HUDEP-2 (cell line): Measurements from ENCODE around the gene KCNK17.
"Not testable (repeated sequence)": the region's sequence is repeated elsewhere in the genome, so short reads cannot be mapped to it uniquely, and the experiment has no call there.

Source experiments
- DNase-seq, 76 experiments: peaks; one replicate each; lab custom pipeline; 2025; ENCODE audit not compliant: unreplicated experiment in 76 of 76; lab: John Stamatoyannopoulos, UW

KCNK17 gene

GRCh38 chr6:39303425-39304153, 10.6 kb downstream of the KCNK17 start:
- DNase-seq = no peak

GRCh38 chr6:39302669-39303424, 11.4 kb downstream of the KCNK17 start:
- DNase-seq = peak in 71 of 76 experiments; percentile 15 to 92 (median 77)

- DNase-seq = no peak
Measured at GRCh38 chr6:39302011-39302410, 12.2 kb downstream of the KCNK17 start.

- DNase-seq = peak in 51 of 76 experiments; percentile 3 to 75 (median 30)
Measured at GRCh38 chr6:39301606-39302005, 12.6 kb downstream of the KCNK17 start.

GRCh38 chr6:39300739-39301138, 13.5 kb downstream of the KCNK17 start:
- DNase-seq = no peak

GRCh38 chr6:39298061-39298460, 16.2 kb downstream of the KCNK17 start:
- no peak for DNase-seq

- no peak for DNase-seq
Measured at GRCh38 chr6:39296745-39297640, 17.2 kb downstream of the KCNK17 start.

GRCh38 chr6:39295611-39296011, 18.6 kb downstream of the KCNK17 start:
- peak in 8 of 76 experiments; percentile 3 to 41 (median 29) for DNase-seq

GRCh38 chr6:39294899-39295298, 19.3 kb downstream of the KCNK17 start:
- no peak for DNase-seq

- DNase-seq = no peak
Measured at GRCh38 chr6:39294133-39294532, 20.1 kb downstream of the KCNK17 start.

GRCh38 chr6:39292637-39293036, 21.6 kb downstream of the KCNK17 start:
- DNase-seq = no peak

- DNase-seq = no peak
Measured at GRCh38 chr6:39289490-39289889, 24.7 kb downstream of the KCNK17 start.

- no peak for DNase-seq
Measured at GRCh38 chr6:39287601-39288000, 26.6 kb downstream of the KCNK17 start.

GRCh38 chr6:39286596-39286995, 27.6 kb downstream of the KCNK17 start:
- DNase-seq = not testable (repeated sequence)

GRCh38 chr6:39282774-39283173, 31.4 kb downstream of the KCNK17 start:
- DNase-seq = no peak

- no peak for DNase-seq
Measured at GRCh38 chr6:39281312-39281980, 32.8 kb downstream of the KCNK17 start.

GRCh38 chr6:39280247-39280731, 33.9 kb downstream of the KCNK17 start:
- no peak for DNase-seq

- no peak for DNase-seq
Measured at GRCh38 chr6:39279539-39279938, 34.7 kb downstream of the KCNK17 start.

GRCh38 chr6:39276379-39276995, 37.7 kb downstream of the KCNK17 start:
- DNase-seq = no peak

- DNase-seq = no peak
Measured at GRCh38 chr6:39274903-39275302, 39.3 kb downstream of the KCNK17 start.
